Panc1 (cell line): ENCODE results near the gene RLIM.

Experiments used
- POLR2AphosphoS5 ChIP-seq: IDR thresholded peaks from 2 replicates; pipeline ENCODE4 v1.6.1; 2012; ENCODE audit warnings: mild to moderate bottlenecking, low read depth, low read length, moderate library complexity
- SIN3A ChIP-seq: IDR thresholded peaks from 2 replicates; pipeline ENCODE4 v1.6.1; 2012; ENCODE audit warnings: low read depth, mild to moderate bottlenecking, low read length, moderate library complexity, borderline replicate concordance; ENCODE audit not compliant: insufficient read depth
- TF ChIP-seq, protein P1 (sequence below), 2 experiments: IDR thresholded peaks; 2 replicates each; pipeline ENCODE4 v1.6.1; 2011 to 2012; ENCODE audit warnings: low read depth in 2 of 2, control low read depth in 1 of 2, low read length in 1 of 2, mild to moderate bottlenecking in 1 of 2, moderate library complexity in 1 of 2; ENCODE audit not compliant: insufficient read depth in 1 of 2
- TF ChIP-seq, protein P2 (sequence below): fragments of 450-650 bp; IDR thresholded peaks from 2 replicates; pipeline ENCODE4 v1.5.1; 2017; ENCODE audit warnings: mild to moderate bottlenecking

DNA sequence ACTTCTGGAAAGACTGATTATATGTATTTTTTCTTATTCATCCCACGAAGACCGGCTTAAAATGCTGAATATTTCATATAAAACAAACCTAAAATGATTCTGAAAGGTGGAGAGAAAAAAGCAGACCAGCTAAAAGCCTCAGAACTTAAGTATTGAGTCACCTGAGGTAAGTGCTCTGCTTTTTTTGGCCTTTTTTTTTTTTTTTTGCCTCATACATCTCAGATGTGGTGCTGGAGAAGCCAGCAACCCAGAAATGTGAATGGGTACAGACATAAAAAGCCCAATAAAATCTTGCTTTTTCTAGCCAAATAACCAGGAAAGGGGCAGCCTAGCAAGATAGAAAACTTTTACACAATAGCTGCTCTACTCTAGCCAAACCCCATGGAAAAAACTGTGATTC lies 57.0 kb downstream of the RLIM start:
- TF ChIP-seq, protein P1, sequence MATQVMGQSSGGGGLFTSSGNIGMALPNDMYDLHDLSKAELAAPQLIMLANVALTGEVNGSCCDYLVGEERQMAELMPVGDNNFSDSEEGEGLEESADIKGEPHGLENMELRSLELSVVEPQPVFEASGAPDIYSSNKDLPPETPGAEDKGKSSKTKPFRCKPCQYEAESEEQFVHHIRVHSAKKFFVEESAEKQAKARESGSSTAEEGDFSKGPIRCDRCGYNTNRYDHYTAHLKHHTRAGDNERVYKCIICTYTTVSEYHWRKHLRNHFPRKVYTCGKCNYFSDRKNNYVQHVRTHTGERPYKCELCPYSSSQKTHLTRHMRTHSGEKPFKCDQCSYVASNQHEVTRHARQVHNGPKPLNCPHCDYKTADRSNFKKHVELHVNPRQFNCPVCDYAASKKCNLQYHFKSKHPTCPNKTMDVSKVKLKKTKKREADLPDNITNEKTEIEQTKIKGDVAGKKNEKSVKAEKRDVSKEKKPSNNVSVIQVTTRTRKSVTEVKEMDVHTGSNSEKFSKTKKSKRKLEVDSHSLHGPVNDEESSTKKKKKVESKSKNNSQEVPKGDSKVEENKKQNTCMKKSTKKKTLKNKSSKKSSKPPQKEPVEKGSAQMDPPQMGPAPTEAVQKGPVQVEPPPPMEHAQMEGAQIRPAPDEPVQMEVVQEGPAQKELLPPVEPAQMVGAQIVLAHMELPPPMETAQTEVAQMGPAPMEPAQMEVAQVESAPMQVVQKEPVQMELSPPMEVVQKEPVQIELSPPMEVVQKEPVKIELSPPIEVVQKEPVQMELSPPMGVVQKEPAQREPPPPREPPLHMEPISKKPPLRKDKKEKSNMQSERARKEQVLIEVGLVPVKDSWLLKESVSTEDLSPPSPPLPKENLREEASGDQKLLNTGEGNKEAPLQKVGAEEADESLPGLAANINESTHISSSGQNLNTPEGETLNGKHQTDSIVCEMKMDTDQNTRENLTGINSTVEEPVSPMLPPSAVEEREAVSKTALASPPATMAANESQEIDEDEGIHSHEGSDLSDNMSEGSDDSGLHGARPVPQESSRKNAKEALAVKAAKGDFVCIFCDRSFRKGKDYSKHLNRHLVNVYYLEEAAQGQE (IDR thresholded peaks at IDR 0.05; ENCODE audit: insufficient read depth in 1 of 2, low read depth in 2 of 2, low read length in 1 of 2): no peak
- TF ChIP-seq SIN3A: no peak
- TF ChIP-seq POLR2AphosphoS5: no peak
- TF ChIP-seq, protein P2, sequence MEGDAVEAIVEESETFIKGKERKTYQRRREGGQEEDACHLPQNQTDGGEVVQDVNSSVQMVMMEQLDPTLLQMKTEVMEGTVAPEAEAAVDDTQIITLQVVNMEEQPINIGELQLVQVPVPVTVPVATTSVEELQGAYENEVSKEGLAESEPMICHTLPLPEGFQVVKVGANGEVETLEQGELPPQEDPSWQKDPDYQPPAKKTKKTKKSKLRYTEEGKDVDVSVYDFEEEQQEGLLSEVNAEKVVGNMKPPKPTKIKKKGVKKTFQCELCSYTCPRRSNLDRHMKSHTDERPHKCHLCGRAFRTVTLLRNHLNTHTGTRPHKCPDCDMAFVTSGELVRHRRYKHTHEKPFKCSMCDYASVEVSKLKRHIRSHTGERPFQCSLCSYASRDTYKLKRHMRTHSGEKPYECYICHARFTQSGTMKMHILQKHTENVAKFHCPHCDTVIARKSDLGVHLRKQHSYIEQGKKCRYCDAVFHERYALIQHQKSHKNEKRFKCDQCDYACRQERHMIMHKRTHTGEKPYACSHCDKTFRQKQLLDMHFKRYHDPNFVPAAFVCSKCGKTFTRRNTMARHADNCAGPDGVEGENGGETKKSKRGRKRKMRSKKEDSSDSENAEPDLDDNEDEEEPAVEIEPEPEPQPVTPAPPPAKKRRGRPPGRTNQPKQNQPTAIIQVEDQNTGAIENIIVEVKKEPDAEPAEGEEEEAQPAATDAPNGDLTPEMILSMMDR: no peak
